ENCODE data around the gene MKS1.

Gene MKS1

GRCh38 chr17:58184986-58185761 is 33.9 kb downstream of the MKS1 start:
- H4K20me1 ChIP-seq (ENCODE audit: insufficient read depth), result no peaks in the 10 kb centered on the region
- no peak overlapping the region for H2AFZ ChIP-seq (ENCODE audit: low read depth)
- no peaks in the 10 kb centered on the region for H3K4me1 ChIP-seq (ENCODE audit: low read depth, poor library complexity, severe bottlenecking)
- TF ChIP-seq CTCF (conservative IDR thresholded peaks at IDR 0.05; ENCODE audit: low read depth, low read length), result no peak
- no peak overlapping the region for H3K4me2 ChIP-seq
- no peak overlapping the region for H3K9ac ChIP-seq
- H3K36me3 ChIP-seq (ENCODE audit: insufficient read depth), result no peaks in the 10 kb centered on the region
- H3K79me2 ChIP-seq (ENCODE audit: insufficient read depth, low read depth), result no peaks in the 10 kb centered on the region
- H3K27me3 ChIP-seq (ENCODE audit: insufficient read depth, low read depth), result no peaks in the 10 kb centered on the region
- H3K27ac ChIP-seq, result no peak overlapping the region
- H3K4me3 ChIP-seq (IDR thresholded peaks at IDR 0.05; ENCODE audit: insufficient read depth, low read depth, low read length), result no peak overlapping the region

- Histone ChIP-seq H3K27me3 (ENCODE audit: insufficient read depth, low read depth) (no peaks in the 10 kb centered on the region), H4K20me1 (ENCODE audit: insufficient read depth) (no peaks in the 10 kb centered on the region), H3K79me2 (ENCODE audit: insufficient read depth, low read depth) (no peaks in the 10 kb centered on the region), H3K9ac (no peak overlapping the region), H2AFZ (ENCODE audit: low read depth) (no peak overlapping the region), H3K27ac (no peak overlapping the region), H3K36me3 (ENCODE audit: insufficient read depth) (no peaks in the 10 kb centered on the region), H3K4me3 (IDR thresholded peaks at IDR 0.05; ENCODE audit: insufficient read depth, low read depth, low read length) (no peak overlapping the region), H3K4me2 (no peak overlapping the region), H3K4me1 (ENCODE audit: low read depth, poor library complexity, severe bottlenecking) (no peaks in the 10 kb centered on the region)
- no peak for TF ChIP-seq CTCF (conservative IDR thresholded peaks at IDR 0.05; ENCODE audit: low read depth, low read length)
Observed at GRCh38 chr17:58184308-58184985, 34.6 kb downstream of the MKS1 start.

- no peaks in the 10 kb centered on the region for H4K20me1 ChIP-seq (ENCODE audit: insufficient read depth)
- H3K4me3 ChIP-seq (IDR thresholded peaks at IDR 0.05; ENCODE audit: insufficient read depth, low read depth, low read length), result no peak overlapping the region
- no peaks in the 10 kb centered on the region for H3K27me3 ChIP-seq (ENCODE audit: insufficient read depth, low read depth)
- no peak overlapping the region for H2AFZ ChIP-seq (ENCODE audit: low read depth)
- no peak overlapping the region for H3K9ac ChIP-seq
- H3K4me2 ChIP-seq, result no peak overlapping the region
- no peaks in the 10 kb centered on the region for H3K4me1 ChIP-seq (ENCODE audit: low read depth, poor library complexity, severe bottlenecking)
- H3K79me2 ChIP-seq (ENCODE audit: insufficient read depth, low read depth), result no peaks in the 10 kb centered on the region
- H3K36me3 ChIP-seq (ENCODE audit: insufficient read depth), result no peaks in the 10 kb centered on the region
- no peak for TF ChIP-seq CTCF (conservative IDR thresholded peaks at IDR 0.05; ENCODE audit: low read depth, low read length)
- no peak overlapping the region for H3K27ac ChIP-seq
Observed at GRCh38 chr17:58183514-58183913, 35.5 kb downstream of the MKS1 start.

- Histone ChIP-seq H3K27me3 (ENCODE audit: insufficient read depth, low read depth) (no peaks in the 10 kb centered on the region), H3K4me2 (no peak overlapping the region), H3K4me1 (ENCODE audit: low read depth, poor library complexity, severe bottlenecking) (no peaks in the 10 kb centered on the region), H3K36me3 (ENCODE audit: insufficient read depth) (no peaks in the 10 kb centered on the region), H3K9ac (no peak overlapping the region), H4K20me1 (ENCODE audit: insufficient read depth) (no peaks in the 10 kb centered on the region), H3K27ac (no peak overlapping the region), H3K79me2 (ENCODE audit: insufficient read depth, low read depth) (no peaks in the 10 kb centered on the region), H3K4me3 (IDR thresholded peaks at IDR 0.05; ENCODE audit: insufficient read depth, low read depth, low read length) (no peak overlapping the region), H2AFZ (ENCODE audit: low read depth) (no peak overlapping the region)
- TF ChIP-seq CTCF (conservative IDR thresholded peaks at IDR 0.05; ENCODE audit: low read depth, low read length), result no peak
Observed at GRCh38 chr17:58181796-58182195, 37.3 kb downstream of the MKS1 start.

Measured in KMS-11 (cell line).